ENCODE measurements around the gene GPR162.

Gene GPR162

DNA sequence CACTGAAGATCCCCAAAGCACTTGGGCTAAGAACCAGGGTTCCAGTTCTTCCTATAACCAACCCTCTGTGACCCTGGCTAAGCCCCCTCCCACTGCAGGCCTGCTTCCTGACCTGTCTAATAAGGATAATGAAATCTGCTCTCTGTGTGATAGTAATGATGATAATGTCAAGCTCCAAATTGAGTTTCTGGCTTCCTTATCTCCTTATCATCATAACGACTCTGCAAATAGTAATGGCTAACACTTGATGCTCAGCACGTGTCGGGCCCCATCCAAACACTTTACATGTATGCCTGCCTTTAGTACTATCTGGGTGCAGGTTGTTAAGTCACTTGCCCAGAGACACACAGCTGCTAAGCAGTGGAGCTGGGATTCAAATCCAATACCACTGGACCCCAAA, 5.0 kb upstream of the GPR162 start:
- no peak for DNase-seq (ENCODE audit: low read depth)
- TF ChIP-seq, protein P1, sequence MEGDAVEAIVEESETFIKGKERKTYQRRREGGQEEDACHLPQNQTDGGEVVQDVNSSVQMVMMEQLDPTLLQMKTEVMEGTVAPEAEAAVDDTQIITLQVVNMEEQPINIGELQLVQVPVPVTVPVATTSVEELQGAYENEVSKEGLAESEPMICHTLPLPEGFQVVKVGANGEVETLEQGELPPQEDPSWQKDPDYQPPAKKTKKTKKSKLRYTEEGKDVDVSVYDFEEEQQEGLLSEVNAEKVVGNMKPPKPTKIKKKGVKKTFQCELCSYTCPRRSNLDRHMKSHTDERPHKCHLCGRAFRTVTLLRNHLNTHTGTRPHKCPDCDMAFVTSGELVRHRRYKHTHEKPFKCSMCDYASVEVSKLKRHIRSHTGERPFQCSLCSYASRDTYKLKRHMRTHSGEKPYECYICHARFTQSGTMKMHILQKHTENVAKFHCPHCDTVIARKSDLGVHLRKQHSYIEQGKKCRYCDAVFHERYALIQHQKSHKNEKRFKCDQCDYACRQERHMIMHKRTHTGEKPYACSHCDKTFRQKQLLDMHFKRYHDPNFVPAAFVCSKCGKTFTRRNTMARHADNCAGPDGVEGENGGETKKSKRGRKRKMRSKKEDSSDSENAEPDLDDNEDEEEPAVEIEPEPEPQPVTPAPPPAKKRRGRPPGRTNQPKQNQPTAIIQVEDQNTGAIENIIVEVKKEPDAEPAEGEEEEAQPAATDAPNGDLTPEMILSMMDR (conservative IDR thresholded peaks at IDR 0.05; ENCODE audit: control insufficient read depth, insufficient read depth, low read depth, low read length): no peak
- H3K4me3 ChIP-seq (ENCODE audit: control insufficient read depth, low read depth, low read length): no peak overlapping the region

DNA sequence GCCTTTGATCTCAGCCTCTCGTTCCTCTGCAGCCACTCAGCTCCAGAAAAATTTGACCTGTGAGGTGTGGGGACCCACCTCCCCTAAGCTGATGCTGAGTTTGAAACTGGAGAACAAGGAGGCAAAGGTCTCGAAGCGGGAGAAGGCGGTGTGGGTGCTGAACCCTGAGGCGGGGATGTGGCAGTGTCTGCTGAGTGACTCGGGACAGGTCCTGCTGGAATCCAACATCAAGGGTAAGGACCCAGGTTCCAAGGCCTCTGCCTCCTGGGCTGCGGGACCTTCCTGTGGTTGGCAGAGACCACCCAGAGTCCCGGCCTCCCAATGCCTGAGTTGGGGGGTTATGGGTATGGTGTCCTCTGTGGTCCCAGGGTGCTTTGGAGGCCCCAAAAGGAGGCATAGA, 4.5 kb upstream of the GPR162 start:
- no peak overlapping the region for H3K4me3 ChIP-seq (ENCODE audit: control insufficient read depth, low read depth, low read length)
- no peak for DNase-seq (ENCODE audit: low read depth)
- TF ChIP-seq, protein P1 (conservative IDR thresholded peaks at IDR 0.05; ENCODE audit: control insufficient read depth, insufficient read depth, low read depth, low read length): no peak

DNA sequence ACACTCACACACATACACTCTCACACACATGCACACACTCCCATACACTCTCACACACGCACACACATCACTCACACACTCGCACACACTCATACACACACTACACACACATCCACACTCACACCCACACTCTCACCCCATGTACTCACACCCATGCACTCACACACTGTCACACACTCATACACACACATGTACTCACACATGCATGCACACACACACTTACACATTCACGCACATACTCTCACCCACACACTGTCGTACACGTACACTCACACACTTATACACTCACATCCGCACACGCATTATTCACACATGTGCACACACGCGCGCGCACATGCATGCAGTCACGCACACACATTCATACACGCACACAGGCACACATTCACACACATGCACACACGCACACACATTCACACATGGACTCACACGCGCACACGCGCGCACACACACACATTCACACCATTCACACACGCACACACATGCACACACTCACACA, 3.9 kb upstream of the GPR162 start:
- TF ChIP-seq, protein P1 (conservative IDR thresholded peaks at IDR 0.05; ENCODE audit: control insufficient read depth, insufficient read depth, low read depth, low read length): no peak
- no peak overlapping the region for H3K4me3 ChIP-seq (ENCODE audit: control insufficient read depth, low read depth, low read length)
- DNase-seq (ENCODE audit: low read depth): no peak

DNA sequence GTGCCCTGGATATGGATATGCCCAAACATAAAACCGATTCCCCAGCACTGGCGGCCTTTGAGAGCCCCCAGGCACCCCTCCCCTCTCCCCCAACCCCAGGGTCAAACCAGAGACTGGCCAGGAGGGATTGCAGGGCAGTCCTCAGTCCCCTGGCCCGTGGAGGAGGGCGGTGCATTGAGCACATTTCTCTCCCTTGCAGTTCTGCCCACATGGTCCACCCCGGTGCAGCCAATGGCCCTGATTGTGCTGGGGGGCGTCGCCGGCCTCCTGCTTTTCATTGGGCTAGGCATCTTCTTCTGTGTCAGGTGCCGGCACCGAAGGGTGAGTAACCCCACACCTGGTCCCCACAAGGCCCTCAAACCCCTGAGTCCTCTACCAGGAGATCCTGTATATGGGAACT, 3.4 kb upstream of the GPR162 start:
- no peak overlapping the region for H3K4me3 ChIP-seq (ENCODE audit: control insufficient read depth, low read depth, low read length)
- TF ChIP-seq, protein P1 (conservative IDR thresholded peaks at IDR 0.05; ENCODE audit: control insufficient read depth, insufficient read depth, low read depth, low read length): no peak
- no peak for DNase-seq (ENCODE audit: low read depth)

DNA sequence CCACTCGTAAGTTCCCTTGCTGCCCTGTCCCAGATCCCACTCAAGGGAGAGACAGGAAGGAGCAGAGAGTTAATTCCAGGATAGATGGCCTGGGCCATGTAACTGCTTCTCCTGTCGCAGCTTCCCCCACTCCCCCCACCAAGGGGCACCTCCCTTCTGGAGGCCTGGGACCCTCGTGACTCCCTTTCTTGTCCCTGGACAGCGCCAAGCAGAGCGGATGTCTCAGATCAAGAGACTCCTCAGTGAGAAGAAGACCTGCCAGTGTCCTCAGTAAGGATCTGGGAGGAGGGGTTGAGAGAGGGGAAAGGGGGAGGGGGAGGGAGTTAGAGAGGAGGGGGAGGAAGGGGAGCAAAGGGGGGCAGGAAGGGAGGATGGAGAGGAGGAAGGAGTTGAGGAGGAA, 3.0 kb upstream of the GPR162 start:
- no peak for DNase-seq (ENCODE audit: low read depth)
- TF ChIP-seq, protein P1 (conservative IDR thresholded peaks at IDR 0.05; ENCODE audit: control insufficient read depth, insufficient read depth, low read depth, low read length): no peak
- no peak overlapping the region for H3K4me3 ChIP-seq (ENCODE audit: control insufficient read depth, low read depth, low read length)

DNA sequence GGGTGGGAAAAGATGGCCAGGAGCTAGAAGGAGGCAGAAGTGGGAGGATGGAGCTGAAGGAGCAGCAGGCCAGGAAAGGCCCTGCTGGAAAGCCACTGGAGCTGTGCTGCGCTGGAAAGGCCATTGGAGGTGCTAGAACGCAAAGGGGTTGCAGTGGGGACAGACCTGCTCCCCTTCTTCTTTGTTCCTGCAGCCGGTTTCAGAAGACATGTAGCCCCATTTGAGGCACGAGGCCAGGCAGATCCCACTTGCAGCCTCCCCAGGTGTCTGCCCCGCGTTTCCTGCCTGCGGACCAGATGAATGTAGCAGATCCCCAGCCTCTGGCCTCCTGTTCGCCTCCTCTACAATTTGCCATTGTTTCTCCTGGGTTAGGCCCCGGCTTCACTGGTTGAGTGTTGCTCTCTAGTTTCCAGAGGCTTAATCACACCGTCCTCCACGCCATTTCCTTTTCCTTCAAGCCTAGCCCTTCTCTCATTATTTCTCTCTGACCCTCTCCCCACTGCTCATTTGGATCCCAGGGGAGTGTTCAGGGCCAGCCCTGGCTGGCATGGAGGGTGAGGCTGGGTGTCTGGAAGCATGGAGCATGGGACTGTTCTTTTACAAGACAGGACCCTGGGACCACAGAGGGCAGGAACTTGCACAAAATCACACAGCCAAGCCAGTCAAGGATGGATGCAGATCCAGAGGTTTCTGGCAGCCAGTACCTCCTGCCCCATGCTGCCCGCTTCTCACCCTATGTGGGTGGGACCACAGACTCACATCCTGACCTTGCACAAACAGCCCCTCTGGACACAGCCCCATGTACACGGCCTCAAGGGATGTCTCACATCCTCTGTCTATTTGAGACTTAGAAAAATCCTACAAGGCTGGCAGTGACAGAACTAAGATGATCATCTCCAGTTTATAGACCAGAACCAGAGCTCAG, 2.3 kb upstream of the GPR162 start:
- H3K4me3 ChIP-seq (ENCODE audit: control insufficient read depth, low read depth, low read length): no peak overlapping the region
- no peak for DNase-seq (ENCODE audit: low read depth)
- TF ChIP-seq, protein P1 (conservative IDR thresholded peaks at IDR 0.05; ENCODE audit: control insufficient read depth, insufficient read depth, low read depth, low read length): no peak

Data from fibroblast of mammary gland (primary cell).